SJSA1 (cell line): Measurements from ENCODE around the gene RHOC. TPM values are rescaled to one million over a fixed set of nuclear protein-coding genes. Genes with fewer than 3 reads are reported as not detected.
A peak's percentile ranks its signal among the peaks of the same experiment; 100 is the strongest.

ENCODE experiments used
- DNase-seq, 2 experiments: peaks; one replicate each; pipeline ENCODE4 v3.0.0-alpha.2; 2015 to 2020; ENCODE audit warnings: low spot score in 2 of 2, low read depth in 1 of 2
- H3K27ac ChIP-seq: fragments of 250-450 bp; sonication (Bioruptor Pico); 2 replicates; pipeline ENCODE4 v1.5.1; 2020; ENCODE audit warnings: mild to moderate bottlenecking, moderate library complexity
- H3K27me3 ChIP-seq: fragments of 250-450 bp; sonication (Bioruptor Pico); replicated peaks from 2 replicates; pipeline ENCODE4 v1.5.1; 2020; ENCODE audit warnings: mild to moderate bottlenecking, moderate library complexity
- H3K36me3 ChIP-seq: fragments of 250-450 bp; sonication (Bioruptor Pico); 2 replicates; pipeline ENCODE4 v1.5.1; 2020; ENCODE audit warnings: mild to moderate bottlenecking
- H3K4me1 ChIP-seq: fragments of 250-450 bp; sonication (Bioruptor Pico); replicated peaks from 2 replicates; pipeline ENCODE4 v1.6.1; 2021; ENCODE audit warnings: mild to moderate bottlenecking
- H3K4me3 ChIP-seq: fragments of 250-450 bp; sonication (Bioruptor Pico); 2 replicates; pipeline ENCODE4 v1.5.1; 2020; ENCODE audit warnings: mild to moderate bottlenecking
- H3K9me3 ChIP-seq: fragments of 250-450 bp; sonication (Bioruptor Pico); replicated peaks from 2 replicates; pipeline ENCODE4 v1.5.1; 2020; ENCODE audit warnings: mild to moderate bottlenecking
- total RNA-seq: library from RNA; depleted of rRNA; stranded (reverse); fragments of >200 nt; shearing (Covaris generic); gene quantifications from 2 replicates; pipeline ENCODE4 v1.2.3, GENCODE V29; 2014

Gene RHOC
- total RNA-seq, 1 experiment from 2014 or later: 555 TPM

DNA sequence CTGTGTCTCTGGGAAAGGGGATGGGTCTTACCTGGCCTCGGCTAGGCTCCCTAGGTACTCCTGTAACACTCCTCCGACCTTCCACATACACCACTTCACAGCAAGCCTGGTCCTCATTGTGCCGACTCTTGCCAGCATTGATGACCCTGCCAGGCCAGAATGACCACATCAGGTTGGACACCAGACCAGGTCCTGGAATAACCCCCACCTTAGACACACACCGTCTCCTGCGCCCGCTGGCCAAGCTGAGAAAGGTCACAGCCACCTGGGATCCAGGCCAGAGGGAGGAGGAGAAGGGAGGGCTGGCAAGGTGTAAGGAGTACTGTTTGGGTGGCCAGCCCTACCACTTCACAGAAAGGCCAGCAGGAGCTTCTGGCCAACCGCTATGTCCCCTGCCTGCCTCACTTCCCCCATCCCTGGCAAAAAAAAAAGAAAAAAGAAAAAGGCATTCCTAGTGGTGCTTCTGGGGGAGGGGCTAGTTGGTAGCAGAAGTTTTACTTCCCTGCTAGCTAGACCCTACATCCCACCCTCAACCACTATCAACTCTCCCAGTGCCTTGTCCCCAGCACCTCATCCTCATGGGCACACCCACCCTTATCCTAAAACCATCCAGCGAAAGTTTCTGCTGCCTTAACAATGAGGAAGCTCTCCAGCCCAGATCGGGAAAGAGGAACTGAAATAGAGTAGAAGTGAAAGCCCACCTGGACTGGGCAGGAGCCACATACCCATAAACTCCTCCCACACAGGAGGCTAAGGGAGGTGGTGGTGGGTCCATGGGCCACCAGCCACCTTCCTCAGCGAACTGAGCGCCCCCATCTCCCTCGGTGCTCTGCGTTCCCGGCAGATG lies 6.8 kb upstream of the RHOC start:
- Histone ChIP-seq H3K4me1 (peaks cover 18% of the 10 kb centered on the region), H3K27ac (no peak overlapping the region), H3K9me3 (no peaks in the 10 kb centered on the region), H3K27me3 (peaks cover 10% of the 10 kb centered on the region), H3K36me3 (no peaks in the 10 kb centered on the region), H3K4me3 (no peak overlapping the region)
- DNase-seq: peak in 1 of 2 experiments; percentile 40

DNA sequence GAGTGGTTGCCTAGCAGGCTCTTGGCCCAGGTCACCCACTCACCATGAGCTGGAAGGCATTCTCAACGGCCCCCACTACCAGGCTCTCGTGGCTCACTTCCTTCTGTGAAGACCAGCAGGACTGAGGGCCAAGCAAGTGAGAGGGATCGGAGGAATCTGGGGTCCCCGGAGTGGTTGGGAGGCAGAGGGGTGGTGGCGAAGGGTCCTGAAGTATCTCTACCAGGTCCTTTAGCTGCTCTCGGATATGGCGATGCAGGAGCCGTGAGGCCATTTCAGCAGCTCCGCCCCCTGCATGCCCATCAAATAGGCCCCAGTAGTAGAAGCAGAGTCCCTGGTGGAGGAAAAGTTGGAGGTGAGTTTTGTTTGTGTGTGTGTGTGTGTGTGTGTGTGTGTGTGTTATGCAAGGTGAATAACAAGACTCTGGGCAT lies 5.8 kb upstream of the RHOC start:
- H3K27me3 ChIP-seq: peaks cover 10% of the 10 kb centered on the region
- H3K4me3 ChIP-seq: no peak overlapping the region
- peaks cover 20% of the 10 kb centered on the region for H3K4me1 ChIP-seq
- no peak overlapping the region for H3K27ac ChIP-seq
- H3K36me3 ChIP-seq: no peaks in the 10 kb centered on the region
- peak in 1 of 2 experiments; percentile 38 for DNase-seq
- H3K9me3 ChIP-seq: no peaks in the 10 kb centered on the region

DNA sequence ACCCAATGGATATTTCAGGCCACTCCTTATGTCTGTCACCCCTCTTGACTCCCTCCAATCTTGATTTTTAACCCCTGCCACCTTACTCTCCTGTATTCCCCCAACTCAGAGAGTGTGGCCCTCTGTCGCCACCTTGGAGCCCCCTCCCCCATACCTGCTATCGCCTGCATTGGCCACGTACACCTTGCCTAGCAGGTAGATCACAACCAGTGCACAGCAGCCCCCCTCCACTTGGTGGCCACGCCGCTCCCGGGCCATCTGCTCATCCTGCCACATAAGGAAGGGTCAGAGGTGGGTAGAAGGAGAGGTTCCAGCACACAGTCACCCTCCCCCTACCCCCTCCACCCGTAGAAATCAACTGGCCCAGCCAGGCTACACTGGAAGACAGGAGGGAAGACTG lies 5.3 kb upstream of the RHOC start:
- no peak overlapping the region for H3K4me3 ChIP-seq
- H3K9me3 ChIP-seq: no peaks in the 10 kb centered on the region
- peaks cover 10% of the 10 kb centered on the region for H3K27me3 ChIP-seq
- peaks cover 25% of the 10 kb centered on the region for H3K4me1 ChIP-seq
- H3K27ac ChIP-seq: no peak overlapping the region
- peak in 1 of 2 experiments; percentile 38 for DNase-seq
- no peaks in the 10 kb centered on the region for H3K36me3 ChIP-seq

DNA sequence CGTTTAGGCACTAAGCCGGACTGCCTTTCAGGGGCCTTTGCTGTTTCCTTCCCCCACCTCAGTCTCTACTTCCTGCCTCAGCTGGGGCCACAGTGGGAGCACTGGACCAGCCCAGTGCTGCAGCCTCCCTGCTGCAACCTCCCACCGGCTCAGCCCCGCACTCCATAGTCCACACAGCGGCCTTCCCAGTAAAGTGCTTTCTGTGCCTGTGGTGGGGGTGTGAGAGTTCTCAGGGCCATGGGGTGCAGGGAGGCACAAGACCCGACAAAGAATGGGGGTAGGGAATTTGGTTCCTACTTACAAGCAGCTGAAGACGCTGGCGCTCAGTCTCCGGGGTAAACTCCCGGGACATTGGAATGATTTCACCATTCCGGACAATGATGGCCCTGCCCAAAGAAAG lies 4.7 kb upstream of the RHOC start:
- H3K4me3 ChIP-seq: no peak overlapping the region
- DNase-seq: peak in 1 of 2 experiments; percentile 39
- H3K9me3 ChIP-seq: no peaks in the 10 kb centered on the region
- H3K27me3 ChIP-seq: peaks cover 10% of the 10 kb centered on the region
- H3K27ac ChIP-seq: no peak overlapping the region
- peaks cover 25% of the 10 kb centered on the region for H3K4me1 ChIP-seq
- H3K36me3 ChIP-seq: peaks cover 2% of the 10 kb centered on the region

DNA sequence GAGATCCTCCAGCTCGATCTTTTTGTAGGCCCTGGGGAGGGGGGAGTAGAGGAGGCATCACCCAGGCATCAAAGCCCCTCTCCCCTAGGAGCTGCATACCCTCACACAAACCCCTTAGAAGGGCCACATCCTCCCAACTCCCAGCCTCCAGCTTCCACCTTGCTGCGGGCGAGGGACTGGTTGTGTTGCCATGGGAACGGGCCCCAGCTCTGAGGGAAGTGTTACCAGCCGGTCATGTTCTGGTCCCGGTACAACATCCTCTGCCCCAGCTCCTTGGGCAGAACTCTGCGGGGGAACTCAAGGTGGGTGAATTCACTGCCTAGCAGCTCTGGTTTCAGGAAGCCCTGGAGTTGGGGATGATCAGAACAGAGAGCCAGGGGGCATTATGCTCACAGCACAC lies 4.1 kb upstream of the RHOC start:
- H3K9me3 ChIP-seq: no peaks in the 10 kb centered on the region
- no peak for DNase-seq
- peaks cover 10% of the 10 kb centered on the region for H3K27me3 ChIP-seq
- H3K4me3 ChIP-seq: no peak overlapping the region
- peaks cover 25% of the 10 kb centered on the region for H3K4me1 ChIP-seq
- no peak overlapping the region for H3K27ac ChIP-seq
- peaks cover 5% of the 10 kb centered on the region for H3K36me3 ChIP-seq

DNA sequence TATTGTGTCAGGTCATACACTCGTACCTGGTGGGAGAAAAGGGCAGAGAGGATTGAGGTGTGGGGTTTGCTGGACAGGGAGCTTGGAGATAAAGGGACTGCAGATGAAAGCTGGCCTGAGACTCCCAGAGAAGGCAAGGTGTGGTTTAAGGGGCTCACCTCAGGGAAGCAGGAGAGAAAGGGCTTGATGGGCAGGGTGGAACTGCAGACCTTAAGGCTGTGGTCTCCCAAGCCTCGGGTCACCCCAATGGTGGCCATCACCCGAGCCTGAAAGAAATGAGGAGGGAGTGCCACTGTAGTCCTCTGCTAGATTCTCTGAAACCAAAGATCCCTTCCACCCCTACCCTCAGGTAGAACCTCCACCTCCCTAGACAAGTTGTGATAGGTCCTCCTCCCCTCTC lies 3.7 kb upstream of the RHOC start:
- H3K36me3 ChIP-seq: peaks cover 5% of the 10 kb centered on the region
- peaks cover 10% of the 10 kb centered on the region for H3K27me3 ChIP-seq
- no peak overlapping the region for H3K4me3 ChIP-seq
- no peaks in the 10 kb centered on the region for H3K9me3 ChIP-seq
- H3K27ac ChIP-seq: no peak overlapping the region
- no peak for DNase-seq
- H3K4me1 ChIP-seq: peaks cover 24% of the 10 kb centered on the region

DNA sequence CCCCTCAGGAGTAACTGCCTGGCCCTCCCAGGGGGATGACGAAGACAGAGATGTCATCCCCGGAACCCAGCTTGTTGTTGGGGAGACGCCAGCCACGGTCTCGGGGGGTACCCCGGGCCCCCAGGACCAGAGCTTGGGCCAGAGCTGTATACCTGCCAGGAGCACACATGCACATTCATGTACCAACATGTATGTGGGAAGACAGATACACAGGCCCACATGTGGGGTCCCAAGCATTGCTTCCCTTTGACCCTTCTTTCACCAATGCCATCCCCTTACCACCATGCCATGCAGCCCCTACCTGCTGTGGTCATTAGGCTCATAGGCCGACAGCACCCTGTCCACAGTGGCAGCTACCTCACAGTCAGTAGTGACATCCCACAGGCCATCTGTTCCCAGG lies 3.2 kb upstream of the RHOC start:
- Histone ChIP-seq H3K4me3 (no peak overlapping the region), H3K27ac (no peak overlapping the region), H3K9me3 (no peaks in the 10 kb centered on the region), H3K27me3 (peaks cover 10% of the 10 kb centered on the region), H3K36me3 (peaks cover 5% of the 10 kb centered on the region), H3K4me1 (peaks cover 27% of the 10 kb centered on the region)
- no peak for DNase-seq

DNA sequence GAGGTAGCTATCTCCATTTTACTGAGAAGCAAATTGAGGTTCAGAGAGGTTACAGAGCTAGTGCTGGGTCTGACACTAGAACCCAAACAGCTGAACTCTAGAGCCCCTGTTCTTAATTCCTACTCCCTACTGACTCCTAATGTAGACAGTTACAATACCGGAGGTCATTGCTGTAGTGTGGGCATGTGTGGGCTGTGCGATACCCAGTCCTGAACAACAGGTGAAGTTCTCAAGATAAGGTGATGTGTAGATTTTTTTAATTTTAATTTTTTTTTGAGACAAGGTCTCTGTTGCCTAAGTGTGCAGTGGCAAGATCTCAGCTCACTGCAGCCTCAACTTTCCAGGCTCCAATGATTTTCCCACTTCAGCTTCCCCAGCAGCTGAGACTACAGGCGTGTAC lies 1.6 kb upstream of the RHOC start:
- Histone ChIP-seq H3K27me3 (no peaks in the 10 kb centered on the region), H3K9me3 (no peaks in the 10 kb centered on the region), H3K4me3 (no peak overlapping the region), H3K36me3 (peaks cover 18% of the 10 kb centered on the region), H3K4me1 (peaks cover 30% of the 10 kb centered on the region), H3K27ac (no peak overlapping the region)
- no peak for DNase-seq

DNA sequence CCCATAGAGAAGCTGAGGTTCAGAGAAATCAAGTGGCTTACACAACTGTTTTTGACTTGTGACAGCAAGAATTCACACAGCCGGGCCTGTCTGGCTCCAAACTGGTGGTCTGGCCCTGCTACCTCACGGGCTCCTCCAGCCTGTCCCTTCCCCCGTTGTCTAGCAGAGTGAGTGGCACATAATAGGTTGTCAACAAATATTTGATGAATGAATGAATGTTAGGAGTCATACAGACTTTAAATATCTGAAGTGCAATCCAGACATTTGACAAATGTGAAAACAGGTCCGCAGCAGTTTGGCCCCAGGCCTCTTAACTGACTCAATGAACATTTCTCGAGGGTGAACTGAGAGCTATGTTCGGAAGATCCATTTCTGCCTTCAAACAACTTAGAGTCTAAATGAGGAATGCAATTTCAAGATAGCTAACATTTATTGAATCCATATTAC lies 1.1 kb upstream of the RHOC start:
- Histone ChIP-seq H3K27me3 (no peaks in the 10 kb centered on the region), H3K27ac (no peak overlapping the region), H3K4me1 (peaks cover 31% of the 10 kb centered on the region), H3K9me3 (no peaks in the 10 kb centered on the region), H3K4me3 (peak overlapping the region; percentile 96; the same call in 1 of the 2 replicates), H3K36me3 (peaks cover 21% of the 10 kb centered on the region)
- no peak for DNase-seq

DNA sequence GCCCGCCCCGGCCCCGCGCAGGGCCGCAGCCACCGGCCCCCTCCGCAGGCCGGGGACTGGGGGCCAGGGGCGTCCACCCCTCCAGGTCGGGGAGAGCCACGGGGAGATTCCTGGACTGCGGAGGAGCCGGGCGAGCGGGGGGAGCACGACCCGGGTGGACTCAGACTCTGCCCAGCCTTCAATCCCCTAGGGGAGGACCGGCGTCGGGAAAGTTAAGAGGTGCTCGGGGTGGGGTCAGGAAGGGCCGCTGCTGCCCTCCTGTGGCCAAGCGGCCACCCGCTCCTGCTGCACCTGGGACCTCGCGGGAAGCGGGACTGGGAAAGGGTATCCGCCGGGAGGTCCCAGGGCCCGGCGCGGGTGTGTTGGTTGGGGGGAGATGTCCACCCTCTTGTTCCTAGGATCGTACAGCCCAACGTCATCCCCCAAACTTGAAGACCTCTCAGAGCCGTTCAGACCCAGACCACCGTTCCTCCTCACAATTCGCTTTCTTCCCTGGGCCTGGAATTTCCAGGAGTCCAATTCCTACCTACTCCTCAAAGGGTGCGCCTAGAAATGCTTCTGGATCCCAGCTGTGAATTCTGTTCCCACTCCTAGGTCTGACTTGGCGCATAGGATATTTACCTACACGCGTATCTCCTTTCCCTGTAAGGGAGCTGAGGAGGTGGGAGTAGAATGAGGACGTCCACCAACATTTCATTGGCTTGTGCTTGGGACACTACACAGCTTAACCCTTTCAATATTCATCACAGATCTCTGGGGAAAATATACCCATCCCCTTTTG lies 484 bp upstream of the RHOC start:
- H3K27ac ChIP-seq: peak overlapping the region; percentile 69
- peak; percentile 92 to 93 for DNase-seq
- H3K9me3 ChIP-seq: no peaks in the 10 kb centered on the region
- peak overlapping the region; percentile 96 for H3K4me3 ChIP-seq
- H3K4me1 ChIP-seq: peaks cover 37% of the 10 kb centered on the region
- H3K36me3 ChIP-seq: peaks cover 27% of the 10 kb centered on the region
- no peaks in the 10 kb centered on the region for H3K27me3 ChIP-seq

DNA sequence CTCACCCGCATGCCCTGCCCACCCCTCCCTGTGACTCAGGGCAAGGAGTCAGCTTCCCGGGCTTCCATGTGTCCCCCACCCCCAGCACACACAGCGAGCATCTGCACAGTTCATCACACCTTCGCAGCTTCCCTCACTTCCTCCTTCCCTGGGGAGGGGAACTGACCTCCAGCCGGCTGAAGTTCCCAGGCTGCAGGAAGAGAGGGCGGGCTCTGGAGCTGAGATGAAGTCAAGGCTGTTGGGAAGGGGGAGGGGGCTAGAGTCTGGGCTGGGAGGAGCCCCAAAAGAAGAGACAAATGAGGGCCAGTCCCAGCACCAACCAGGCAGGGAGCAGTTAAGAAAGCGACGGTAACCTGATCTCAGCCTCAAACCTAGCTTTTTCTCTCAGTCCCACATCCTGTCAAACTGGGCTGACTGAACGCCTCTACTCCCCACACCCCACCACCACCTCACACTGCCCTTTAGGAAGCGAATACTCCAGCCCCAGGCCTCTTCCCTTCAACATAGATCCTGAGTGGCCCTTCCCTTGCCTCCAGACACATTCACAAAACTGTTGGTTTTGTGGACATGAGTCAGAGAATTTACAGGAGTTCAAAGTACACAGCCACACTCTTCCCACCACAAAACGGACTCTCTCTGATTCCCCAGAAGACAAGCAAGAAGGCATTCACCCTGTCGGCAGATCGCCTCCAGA lies 1.8 kb downstream of the RHOC start:
- H3K4me1 ChIP-seq: peaks cover 61% of the 10 kb centered on the region
- peak overlapping the region; percentile 69 for H3K27ac ChIP-seq
- H3K27me3 ChIP-seq: no peaks in the 10 kb centered on the region
- peak; percentile 94 to 96 for DNase-seq
- H3K9me3 ChIP-seq: no peaks in the 10 kb centered on the region
- peak overlapping the region; percentile 96 for H3K4me3 ChIP-seq
- peaks cover 45% of the 10 kb centered on the region for H3K36me3 ChIP-seq

DNA sequence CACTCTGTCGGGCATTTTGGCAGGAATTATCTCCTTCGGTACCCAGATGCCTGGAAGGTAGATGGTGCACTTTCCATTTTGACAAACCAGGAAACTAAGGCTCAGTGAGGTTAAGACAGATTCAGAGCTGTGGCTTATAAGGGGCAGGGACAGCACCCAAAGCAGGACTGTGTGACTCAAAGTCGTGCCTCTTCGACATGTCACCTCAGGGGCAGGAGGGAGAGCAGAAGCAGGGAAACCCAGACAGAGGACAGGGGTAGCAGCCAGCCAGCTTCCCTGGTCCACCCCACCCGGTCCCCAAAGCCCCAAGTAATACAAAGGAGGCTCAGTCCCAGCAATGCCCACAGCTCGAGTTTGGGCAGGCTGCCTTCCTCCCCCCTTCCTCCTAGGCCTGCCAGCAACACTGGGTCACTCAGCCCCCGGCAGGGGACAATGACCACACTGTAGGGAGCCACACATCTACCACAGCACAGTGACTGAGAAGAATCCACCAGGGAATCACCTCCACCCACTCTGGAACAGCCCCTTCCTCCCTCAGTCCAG lies 2.5 kb downstream of the RHOC start:
- Histone ChIP-seq H3K9me3 (no peaks in the 10 kb centered on the region), H3K27ac (peak overlapping the region; percentile 69), H3K27me3 (no peaks in the 10 kb centered on the region), H3K36me3 (peaks cover 52% of the 10 kb centered on the region), H3K4me1 (peaks cover 67% of the 10 kb centered on the region), H3K4me3 (peak overlapping the region; percentile 96)
- no peak for DNase-seq

DNA sequence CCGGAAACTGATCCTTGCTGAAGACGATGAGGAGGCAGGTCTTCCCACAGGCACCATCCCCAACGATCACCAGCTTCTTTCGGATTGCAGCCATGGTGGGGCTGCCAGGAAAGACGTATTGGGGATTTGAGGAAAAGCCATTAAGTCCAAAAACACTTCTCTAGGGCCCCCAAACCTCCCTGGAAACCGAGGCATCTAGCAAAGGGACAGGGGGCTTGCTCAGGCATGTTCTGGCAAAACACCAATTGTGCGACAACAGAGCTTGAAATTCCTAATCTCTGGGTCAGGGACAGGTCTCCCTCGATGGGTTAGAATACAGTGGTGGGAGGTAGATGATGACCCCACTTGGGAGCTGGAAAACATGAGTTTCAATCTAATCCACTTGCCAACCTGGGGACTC lies 3.2 kb downstream of the RHOC start:
- Histone ChIP-seq H3K36me3 (peaks cover 59% of the 10 kb centered on the region), H3K9me3 (no peaks in the 10 kb centered on the region), H3K4me3 (no peak overlapping the region), H3K27ac (no peak overlapping the region), H3K4me1 (peaks cover 72% of the 10 kb centered on the region), H3K27me3 (no peaks in the 10 kb centered on the region)
- DNase-seq: no peak
